ENCODE measurements around the gene BRD3OS. TPM values are rescaled to one million over a fixed set of nuclear protein-coding genes. Genes with fewer than 3 reads are reported as not detected.
A peak's percentile ranks its signal among the peaks of the same experiment; 100 is the strongest.

The BRD3OS gene
- total RNA-seq, 4 donors from 2014 or later = 1.8 to 6.2 (median 4.3) TPM

DNA sequence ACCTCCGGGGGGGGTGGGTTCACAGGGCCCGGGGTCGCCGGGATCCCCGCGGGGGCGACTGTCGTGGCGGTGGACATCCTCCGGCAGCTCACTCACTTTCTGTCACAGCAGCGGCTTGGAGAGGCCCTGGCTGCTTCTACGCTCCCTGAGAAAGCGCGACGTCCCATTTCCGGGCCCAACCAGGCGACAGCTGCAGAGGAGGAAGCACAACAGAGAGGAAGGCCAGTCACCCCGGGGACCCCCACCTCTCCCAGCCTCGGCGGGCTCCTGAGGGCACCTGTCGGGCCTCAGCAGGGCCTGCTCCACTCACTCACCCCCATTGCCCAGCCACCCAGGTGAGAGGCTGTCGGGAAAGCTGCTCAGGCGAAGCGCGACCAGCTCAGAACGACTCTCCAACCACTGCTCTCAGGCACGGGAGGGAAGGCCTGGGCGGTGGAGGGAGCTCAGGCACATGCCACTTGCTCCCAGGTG, 28.2 kb downstream of the BRD3OS start:
- Histone ChIP-seq H3K27me3 (no peaks in the 10 kb centered on the region), H3K36me3 (peaks cover 25 to 66% (median 38%) of the 10 kb centered on the region in 3 donors), H3K27ac (no peak overlapping the region), H3K9me3 (no peaks in the 10 kb centered on the region), H3K4me3 (no peak overlapping the region), H3K4me1 (peaks cover 27 to 56% (median 32%) of the 10 kb centered on the region in 3 donors)
- no CpG with 5 or more reads among the region's 28 CpGs for WGBS, 2 donors
- TF ChIP-seq, protein P1, sequence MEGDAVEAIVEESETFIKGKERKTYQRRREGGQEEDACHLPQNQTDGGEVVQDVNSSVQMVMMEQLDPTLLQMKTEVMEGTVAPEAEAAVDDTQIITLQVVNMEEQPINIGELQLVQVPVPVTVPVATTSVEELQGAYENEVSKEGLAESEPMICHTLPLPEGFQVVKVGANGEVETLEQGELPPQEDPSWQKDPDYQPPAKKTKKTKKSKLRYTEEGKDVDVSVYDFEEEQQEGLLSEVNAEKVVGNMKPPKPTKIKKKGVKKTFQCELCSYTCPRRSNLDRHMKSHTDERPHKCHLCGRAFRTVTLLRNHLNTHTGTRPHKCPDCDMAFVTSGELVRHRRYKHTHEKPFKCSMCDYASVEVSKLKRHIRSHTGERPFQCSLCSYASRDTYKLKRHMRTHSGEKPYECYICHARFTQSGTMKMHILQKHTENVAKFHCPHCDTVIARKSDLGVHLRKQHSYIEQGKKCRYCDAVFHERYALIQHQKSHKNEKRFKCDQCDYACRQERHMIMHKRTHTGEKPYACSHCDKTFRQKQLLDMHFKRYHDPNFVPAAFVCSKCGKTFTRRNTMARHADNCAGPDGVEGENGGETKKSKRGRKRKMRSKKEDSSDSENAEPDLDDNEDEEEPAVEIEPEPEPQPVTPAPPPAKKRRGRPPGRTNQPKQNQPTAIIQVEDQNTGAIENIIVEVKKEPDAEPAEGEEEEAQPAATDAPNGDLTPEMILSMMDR (IDR thresholded peaks at IDR 0.05) = no peak
- no peak for DNase-seq
- intact Hi-C loops (cut with DNase I) = no loop called here

- no peak for TF ChIP-seq POLR2A (IDR thresholded peaks at IDR 0.05)
- TF ChIP-seq, protein P1 (IDR thresholded peaks at IDR 0.05) = no peak
- Histone ChIP-seq H3K27ac (no peak overlapping the region), H3K36me3 (peaks cover 24 to 59% (median 31%) of the 10 kb centered on the region in 3 donors), H3K27me3 (no peaks in the 10 kb centered on the region), H3K4me1 (peaks cover 27 to 63% (median 32%) of the 10 kb centered on the region in 3 donors), H3K9me3 (no peaks in the 10 kb centered on the region), H3K4me3 (no peak overlapping the region)
- 86 to 87% methylated on average over 12 to 15 of the region's 44 CpGs for WGBS, 2 donors
- intact Hi-C loops (cut with DNase I) = no loop called here
- no peak for DNase-seq
Observed at GRCh38 chr9:134053941-134054761, 28.9 kb downstream of the BRD3OS start.

GRCh38 chr9:134054891-134055811, 29.9 kb downstream of the BRD3OS start:
- Histone ChIP-seq H3K4me3 (peak overlapping the region in 3 of 4 donors; percentile 2 to 33 (median 17)), H3K27ac (peak overlapping the region; percentile 33 to 82 (median 58)), H3K27me3 (no peaks in the 10 kb centered on the region), H3K9me3 (no peaks in the 10 kb centered on the region), H3K4me1 (peaks cover 29 to 63% (median 34%) of the 10 kb centered on the region in 3 donors), H3K36me3 (peaks cover 20 to 49% (median 21%) of the 10 kb centered on the region in 3 donors)
- no peak for DNase-seq
- no peak for TF ChIP-seq POLR2A (IDR thresholded peaks at IDR 0.05)
- TF ChIP-seq, protein P1 (IDR thresholded peaks at IDR 0.05) = no peak
- WGBS, 2 donors = 86 to 94% methylated on average over 3 to 8 of the region's 28 CpGs
- intact Hi-C loops (cut with DNase I) = no loop called here

DNA sequence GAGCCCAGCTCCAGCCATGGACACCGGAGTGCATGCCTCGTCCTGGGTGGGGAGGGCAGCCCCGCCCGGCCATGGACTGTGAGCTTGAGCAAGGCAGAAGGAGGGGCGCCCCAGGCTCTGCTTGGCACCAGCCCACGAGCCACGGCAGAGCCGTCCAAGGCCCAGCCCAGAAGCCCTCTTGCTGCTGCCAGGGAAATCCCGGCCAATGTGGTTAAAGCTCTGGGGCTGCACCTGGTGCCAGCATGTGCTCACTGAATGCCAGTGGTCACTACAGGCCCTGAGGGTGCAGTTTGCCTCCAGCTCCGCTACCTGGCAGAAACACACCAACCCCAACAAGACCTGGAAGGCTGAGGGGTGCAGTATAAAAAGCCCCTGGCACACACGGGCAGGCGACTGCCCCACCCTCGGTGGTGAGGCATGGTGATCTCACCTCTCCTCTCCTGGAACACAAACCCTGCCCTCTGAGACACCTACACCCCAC, 30.7 kb downstream of the BRD3OS start:
- H3K4me1 ChIP-seq = peaks cover 36 to 70% (median 37%) of the 10 kb centered on the region in 3 donors
- H3K27ac ChIP-seq = peak overlapping the region; percentile 33 to 82 (median 58)
- 0% methylated on average over 1 of the region's 13 CpGs; no CpG with 5 or more reads in 1 of the 2 donors for WGBS, 2 donors
- intact Hi-C loops (cut with DNase I) = no loop called here
- DNase-seq = no peak
- H3K36me3 ChIP-seq = peaks cover 11 to 41% (median 17%) of the 10 kb centered on the region in 3 donors
- H3K4me3 ChIP-seq = peak overlapping the region in 3 of 4 donors; percentile 2 to 33 (median 17)
- no peaks in the 10 kb centered on the region for H3K27me3 ChIP-seq
- no peaks in the 10 kb centered on the region for H3K9me3 ChIP-seq
- no peak for TF ChIP-seq POLR2A (IDR thresholded peaks at IDR 0.05)
- TF ChIP-seq, protein P1 (IDR thresholded peaks at IDR 0.05) = no peak

Data from esophagus squamous epithelium (tissue), 5 donors.